ENCODE results near the gene ARID3C. TPM values are rescaled to one million over a fixed set of nuclear protein-coding genes. Genes with fewer than 3 reads are reported as not detected.

Gene ARID3C
- total RNA-seq, 1 experiment from 2014 or later = not detected

DNA sequence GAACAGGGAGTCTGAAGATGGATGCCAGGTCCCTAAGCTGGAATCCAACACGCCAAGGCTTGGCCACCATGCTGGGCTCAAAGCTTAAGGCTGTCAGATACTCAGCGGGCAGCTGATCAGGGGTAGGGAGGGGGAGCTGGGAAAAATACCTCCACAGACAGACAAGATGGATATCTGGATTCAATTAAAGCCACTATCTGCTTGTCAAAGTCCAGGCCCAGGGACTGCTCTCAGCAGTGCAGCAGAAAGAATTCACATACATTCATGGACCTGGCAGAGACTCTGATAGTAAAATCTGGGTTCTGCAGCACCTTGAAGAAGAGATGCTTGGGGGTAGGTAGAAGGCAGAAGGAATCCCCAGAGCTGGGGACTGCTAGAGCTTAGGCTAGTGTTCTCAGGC lies 13.7 kb downstream of the ARID3C start:
- intact Hi-C loops (cut with micrococcal nuclease; ENCODE audit: unreplicated experiment) = no loop called here
- Histone ChIP-seq H3K27me3 (ENCODE audit: insufficient read depth, low read depth) (no peaks in the 10 kb centered on the region), H3K4me3 (no peak overlapping the region), H3K79me2 (ENCODE audit: low read depth) (0 out of 2 replicates have a peak, but pooled peaks cover 8% of the 10 kb centered on the region), H3K9me3 (ENCODE audit: insufficient read depth, low read depth) (no peaks in the 10 kb centered on the region), H3F3A (ENCODE audit: insufficient read depth, low read depth) (no peaks in the 10 kb centered on the region), H3K4me2 (no peak overlapping the region), H3K9me2 (ENCODE audit: insufficient read depth) (no peaks in the 10 kb centered on the region), H4K20me1 (ENCODE audit: insufficient read depth) (no peaks in the 10 kb centered on the region), H3K4me1 (replicated peaks; ENCODE audit: insufficient read depth) (0 out of 2 replicates have a peak, but pooled peaks cover 4% of the 10 kb centered on the region), H3K36me3 (ENCODE audit: low read depth) (no peaks in the 10 kb centered on the region), H2AFZ (no peak overlapping the region), H3K27ac (no peak overlapping the region)
- ChIA-PET CTCF (interaction anchor here (0.7 kb wide), 1 partner anchor 15 kb away, joined by 3 read pairs; no protein-coding TSS in a partner anchor), POLR2A (ENCODE audit: unreplicated experiment) (no interaction called here)
- BruUV-seq (replicated peaks) = no TSS peak
- TF ChIP-seq CTCF (conservative IDR thresholded peaks at IDR 0.05) (no peak), EZH2 (IDR thresholded peaks at IDR 0.05; ENCODE audit: low read depth) (no peak)
- no peak for DNase-seq

DNA sequence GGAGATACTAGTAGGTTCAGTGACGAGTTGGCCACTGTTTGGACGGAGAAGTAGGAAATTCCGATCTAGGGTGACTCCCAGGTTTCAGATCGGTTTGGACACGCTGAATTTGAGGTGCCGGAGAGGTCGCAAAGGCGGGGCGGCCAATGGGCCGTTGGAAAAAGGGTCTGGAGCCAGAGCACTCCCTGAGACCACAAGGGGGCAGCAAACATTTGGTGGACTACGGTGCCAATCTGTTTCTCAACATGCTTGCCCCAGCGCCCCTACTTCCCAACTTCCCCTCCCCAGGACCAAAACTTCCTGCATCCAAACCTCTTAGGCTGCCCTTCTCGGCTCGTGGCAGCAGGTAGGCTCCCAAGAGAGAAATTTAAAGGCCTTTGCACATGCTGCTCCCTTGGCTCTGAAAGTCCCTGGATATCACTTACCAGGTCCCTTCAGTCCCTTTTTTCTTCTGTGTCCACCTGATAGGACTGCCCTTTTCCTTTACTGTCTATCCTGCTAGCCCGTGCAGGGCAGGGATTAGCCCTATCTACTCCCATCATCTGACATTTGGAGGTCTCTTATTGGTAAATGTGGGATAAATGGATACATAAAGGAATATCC lies 16.0 kb downstream of the ARID3C start:
- 0 out of 2 replicates have a peak, but pooled peaks cover 8% of the 10 kb centered on the region for H3K79me2 ChIP-seq (ENCODE audit: low read depth)
- H3K4me2 ChIP-seq = peak overlapping the region; percentile 88
- peak overlapping the region; percentile 97; the same call in 1 of the 2 replicates for H2AFZ ChIP-seq
- DNase-seq = peak; percentile 52 to 62
- no peaks in the 10 kb centered on the region for H3F3A ChIP-seq (ENCODE audit: insufficient read depth, low read depth)
- no peaks in the 10 kb centered on the region for H3K27me3 ChIP-seq (ENCODE audit: insufficient read depth, low read depth)
- H3K4me1 ChIP-seq (replicated peaks; ENCODE audit: insufficient read depth) = 0 out of 2 replicates have a peak, but pooled peaks cover 4% of the 10 kb centered on the region
- no peaks in the 10 kb centered on the region for H4K20me1 ChIP-seq (ENCODE audit: insufficient read depth)
- BruUV-seq (replicated peaks) = TSS peak; percentile 81
- H3K27ac ChIP-seq = no peak overlapping the region
- intact Hi-C loops (cut with micrococcal nuclease; ENCODE audit: unreplicated experiment) = loop anchor here (2.0 kb wide), 2 partner anchors 22 to 90 kb away; no protein-coding TSS in a partner anchor
- ChIA-PET POLR2A (ENCODE audit: unreplicated experiment) (no interaction called here), CTCF (no interaction called here)
- peak overlapping the region; percentile 86 for H3K4me3 ChIP-seq
- H3K9me3 ChIP-seq (ENCODE audit: insufficient read depth, low read depth) = no peaks in the 10 kb centered on the region
- H3K9me2 ChIP-seq (ENCODE audit: insufficient read depth) = no peaks in the 10 kb centered on the region
- TF ChIP-seq CTCF (conservative IDR thresholded peaks at IDR 0.05) (peak; percentile 70), EZH2 (IDR thresholded peaks at IDR 0.05; ENCODE audit: low read depth) (no peak)
- no peaks in the 10 kb centered on the region for H3K36me3 ChIP-seq (ENCODE audit: low read depth)

- BruUV-seq (replicated peaks) = no TSS peak
- ChIA-PET CTCF (interaction anchor here (0.6 kb wide), 1 partner anchor 238 kb away, joined by 3 read pairs; no protein-coding TSS in a partner anchor), POLR2A (ENCODE audit: unreplicated experiment) (no interaction called here)
- intact Hi-C loops (cut with micrococcal nuclease; ENCODE audit: unreplicated experiment) = loop anchor here (2.0 kb wide), 2 partner anchors 23 to 91 kb away; no protein-coding TSS in a partner anchor
- peak within 1 kb of the TSS; percentile 86 for H3K4me3 ChIP-seq
- peak within 1 kb of the TSS; percentile 88 for H3K4me2 ChIP-seq
- H3K4me1 ChIP-seq (replicated peaks; ENCODE audit: insufficient read depth) = 0 out of 2 replicates have a peak, but pooled peaks cover 4% of the 10 kb centered on the region
- H3K79me2 ChIP-seq (ENCODE audit: low read depth) = 0 out of 2 replicates have a peak, but pooled peaks cover 8% of the 10 kb centered on the region
- TF ChIP-seq CTCF (conservative IDR thresholded peaks at IDR 0.05) = no peak
- TF ChIP-seq EZH2 (IDR thresholded peaks at IDR 0.05; ENCODE audit: low read depth) = no peak
- peak within 1 kb of the TSS; percentile 97 for H2AFZ ChIP-seq
- H3K9me3 ChIP-seq (ENCODE audit: insufficient read depth, low read depth) = no peaks in the 10 kb centered on the region
- H3F3A ChIP-seq (ENCODE audit: insufficient read depth, low read depth) = no peaks in the 10 kb centered on the region
- no peaks in the 10 kb centered on the region for H3K9me2 ChIP-seq (ENCODE audit: insufficient read depth)
- H4K20me1 ChIP-seq (ENCODE audit: insufficient read depth) = no peaks in the 10 kb centered on the region
- no peaks in the 10 kb centered on the region for H3K36me3 ChIP-seq (ENCODE audit: low read depth)
- peak; percentile 52 to 78 for DNase-seq
- H3K27me3 ChIP-seq (ENCODE audit: insufficient read depth, low read depth) = no peaks in the 10 kb centered on the region
- H3K27ac ChIP-seq = peak within 1 kb of the TSS; percentile 23; the same call in 1 of the 2 replicates
Observed at GRCh38 chr9:34611811-34612787, 16.8 kb downstream of the ARID3C start, which contains the start of gene RPP25L. TSS of gene RPP25L (minus strand) at chr9:34612097. CDS start at chr9:34611296, 801 bp downstream.
